GM18870 (cell line): ENCODE data around the gene PCSK5.

Experiments
- ATAC-seq: cut with Tn5 transposase; IDR thresholded peaks from one replicate; pipeline ENCODE4 v1.9.1; 2021; ENCODE audit warnings: moderate library complexity; ENCODE audit not compliant: unreplicated experiment

Gene PCSK5

DNA sequence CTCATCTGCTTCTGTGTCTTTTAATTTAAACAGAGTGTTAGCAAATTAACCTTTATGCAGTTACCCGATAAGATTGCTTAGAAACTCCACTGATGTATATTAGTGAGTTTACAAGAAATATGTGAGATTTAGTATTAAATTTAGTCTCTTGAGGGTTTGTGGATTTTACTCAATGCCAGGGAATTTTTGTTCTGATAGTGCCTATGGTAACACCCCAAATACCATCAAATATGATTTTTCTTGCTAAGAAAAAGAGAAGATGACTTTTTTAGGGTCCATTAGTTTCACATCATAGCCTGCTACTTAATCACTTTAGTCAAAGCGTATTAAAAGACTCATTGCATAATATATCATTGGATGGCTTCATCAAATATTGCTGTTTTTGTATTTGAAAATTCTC lies 224.9 kb downstream of the PCSK5 start:
- ATAC-seq: no peak

DNA sequence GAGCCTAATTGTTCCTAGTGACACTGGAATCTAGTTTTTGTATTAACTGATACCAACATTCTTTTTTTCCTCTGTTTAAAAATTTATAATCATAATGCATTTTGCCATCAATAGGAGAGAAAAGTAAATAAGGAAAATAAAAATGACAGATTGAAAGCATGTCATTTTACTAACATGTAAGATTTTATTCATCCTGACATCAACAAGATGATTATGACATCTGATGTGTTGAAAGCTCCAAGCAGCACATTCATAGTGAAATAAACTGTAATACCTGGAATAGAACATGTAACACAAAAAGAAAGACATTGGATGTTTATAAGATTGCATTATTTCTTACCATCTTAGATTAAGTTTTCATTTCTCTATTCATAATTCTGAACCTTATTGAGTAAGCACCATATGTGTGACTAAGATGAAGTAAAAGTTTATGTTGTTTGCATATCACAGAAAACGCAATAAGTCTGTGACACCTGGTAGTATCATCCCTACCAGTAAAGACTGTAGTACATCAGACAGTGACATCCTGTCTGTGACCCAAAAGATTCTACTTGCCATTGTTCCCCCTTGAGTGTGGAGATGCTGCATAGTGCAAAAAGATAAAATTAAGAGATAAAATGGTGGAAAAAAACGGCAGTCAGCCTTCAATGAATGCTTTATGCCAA lies 225.6 kb downstream of the PCSK5 start:
- ATAC-seq: no peak

DNA sequence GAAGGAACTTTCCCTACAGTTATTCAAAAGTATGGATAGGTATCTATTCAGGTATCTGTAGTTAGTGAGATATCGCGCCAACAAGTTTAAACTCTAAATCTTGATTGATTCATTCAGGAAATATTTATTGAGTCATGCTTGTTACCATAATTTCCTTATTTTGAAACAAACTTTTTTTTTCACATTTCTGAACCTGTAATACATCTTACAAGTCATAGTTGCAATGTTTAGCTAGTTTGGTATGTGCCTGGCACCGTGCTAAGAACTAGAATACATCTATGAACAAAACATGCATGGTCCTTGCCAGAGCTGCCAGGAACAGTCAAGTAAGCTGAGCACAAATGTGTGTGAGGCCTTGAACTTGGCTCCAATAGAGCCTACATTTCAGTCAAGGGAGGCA lies 226.4 kb downstream of the PCSK5 start:
- ATAC-seq: no peak

DNA sequence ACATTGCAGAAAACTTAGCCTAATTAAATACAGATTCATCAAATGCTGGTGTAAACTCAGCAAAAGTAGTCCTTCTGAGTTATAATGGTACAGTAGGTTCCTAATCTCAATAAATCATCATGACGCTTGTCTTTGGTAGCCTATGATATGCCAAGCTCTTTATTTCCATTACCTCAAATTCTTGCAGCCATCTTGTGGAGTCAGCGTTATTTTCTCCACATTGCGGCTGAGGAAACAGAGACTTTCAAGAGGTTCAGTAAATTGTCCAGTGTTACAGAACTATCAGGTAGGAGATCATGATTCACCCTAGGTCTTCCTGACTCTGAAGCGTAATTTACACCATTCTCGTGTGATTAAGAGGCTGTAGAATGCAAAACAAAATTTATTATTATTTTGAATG lies 237.2 kb downstream of the PCSK5 start:
- no peak for ATAC-seq

DNA sequence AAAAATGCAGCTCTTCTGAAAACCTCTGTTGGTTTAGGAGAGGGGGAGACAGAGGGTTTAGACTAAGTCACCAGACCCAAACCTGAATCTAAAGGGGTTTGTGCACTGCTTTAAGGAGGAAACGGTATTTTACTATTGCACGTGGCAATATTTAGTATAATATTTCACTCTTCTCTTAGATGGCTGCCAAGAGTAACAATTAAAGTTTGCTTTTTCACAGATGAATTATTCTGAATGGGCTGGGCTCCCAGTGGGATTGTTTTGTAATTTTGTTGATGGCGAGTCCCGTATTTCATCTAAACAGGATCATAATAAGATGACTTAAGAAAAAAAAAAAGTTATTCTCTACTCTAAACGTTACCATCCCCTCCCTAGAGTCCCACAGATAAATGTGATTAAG lies 245.4 kb downstream of the PCSK5 start:
- ATAC-seq: no peak

DNA sequence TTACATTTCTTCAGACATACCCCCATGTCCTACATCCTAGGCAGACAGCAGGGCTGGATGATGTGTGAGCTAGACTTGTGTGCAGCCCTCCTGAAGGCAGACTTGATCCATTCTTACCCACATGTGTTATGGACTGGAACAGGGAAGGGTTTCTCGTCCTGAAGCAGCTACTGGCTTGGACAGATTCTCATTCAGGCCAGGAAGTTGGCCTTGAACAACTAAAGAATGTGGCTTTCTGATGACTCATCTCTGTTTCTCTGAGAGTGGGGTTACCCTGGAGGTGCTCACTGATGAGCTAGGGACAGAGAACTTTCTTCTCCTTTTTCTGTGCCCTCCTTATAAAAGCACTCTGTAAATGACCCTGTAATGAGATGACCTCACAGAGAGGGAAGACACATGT lies 246.5 kb downstream of the PCSK5 start:
- no peak for ATAC-seq

DNA sequence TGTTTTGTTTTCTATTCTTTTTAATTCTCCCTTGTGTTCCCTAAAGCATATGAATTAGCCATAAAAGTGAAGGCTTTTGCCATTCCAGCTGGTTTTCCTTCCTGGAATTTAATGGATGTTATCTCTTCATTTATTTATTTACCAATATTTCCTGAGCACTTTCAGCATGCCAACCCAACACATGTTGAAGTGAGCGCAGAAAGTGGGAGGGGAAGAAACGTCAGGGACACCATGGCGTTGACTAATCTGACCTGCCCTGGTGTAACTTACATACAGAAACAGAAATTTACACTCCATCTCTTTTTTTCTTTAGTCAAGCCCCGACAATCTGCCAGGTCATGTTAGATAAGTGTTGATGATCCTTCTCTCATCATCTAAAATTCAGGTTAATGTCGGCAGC lies 247.5 kb downstream of the PCSK5 start:
- ATAC-seq: no peak

DNA sequence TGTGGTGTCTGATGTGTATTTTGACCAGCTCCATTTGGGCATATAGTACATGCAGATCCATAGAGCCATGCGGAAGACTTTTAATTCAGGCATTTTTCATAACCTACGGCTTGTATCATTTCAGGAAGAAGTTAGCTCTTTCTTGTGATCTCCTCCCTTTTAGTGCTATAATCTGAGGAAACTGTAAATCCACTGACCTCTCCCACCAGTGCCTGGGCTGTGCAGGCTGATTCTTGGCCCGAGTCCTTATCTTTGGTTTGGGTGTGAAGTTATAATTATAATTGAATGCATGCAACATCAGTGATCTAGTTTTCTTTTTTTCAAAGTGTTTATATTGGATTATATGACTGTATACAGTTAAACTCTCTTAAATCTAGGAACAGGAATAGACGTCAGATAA lies 247.9 kb downstream of the PCSK5 start:
- ATAC-seq: no peak

DNA sequence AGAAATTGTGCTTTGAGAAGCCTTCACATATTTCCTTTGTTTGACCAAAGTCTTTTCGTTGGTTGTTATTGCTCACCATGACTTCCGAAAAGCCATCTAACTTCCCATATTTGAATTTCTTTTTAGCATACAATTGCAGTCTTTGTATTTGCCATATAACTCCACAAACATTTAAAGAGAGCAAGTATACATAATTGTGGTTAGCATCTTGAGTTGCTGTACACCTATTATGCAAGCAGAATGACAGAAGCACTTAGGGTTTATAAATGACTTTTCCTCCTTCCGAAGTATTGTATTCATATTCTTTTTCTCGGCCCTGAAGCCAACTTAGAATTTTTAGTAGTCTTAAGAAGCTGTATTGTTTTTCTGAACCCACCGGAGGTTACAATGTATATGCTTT lies 253.4 kb downstream of the PCSK5 start:
- ATAC-seq: no peak

DNA sequence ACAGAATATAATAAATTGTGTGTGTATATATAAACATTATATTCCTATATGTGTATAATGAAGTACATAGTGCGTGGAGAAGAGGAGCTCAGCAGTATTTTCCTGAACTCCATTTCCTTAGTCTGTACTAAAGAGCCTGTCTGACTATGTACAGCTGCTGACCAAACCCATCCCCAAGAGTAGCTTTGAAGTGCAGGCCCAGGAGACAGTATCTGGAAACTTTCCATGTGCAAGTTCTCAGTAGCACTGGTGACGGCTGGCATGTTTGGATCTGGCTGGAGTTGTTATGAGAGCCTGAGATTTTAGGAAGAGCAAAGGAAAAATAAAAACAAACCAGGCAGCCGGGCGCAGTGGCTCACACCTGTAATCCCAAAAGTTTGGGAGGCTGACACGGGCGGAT lies 259.5 kb downstream of the PCSK5 start:
- no peak for ATAC-seq

DNA sequence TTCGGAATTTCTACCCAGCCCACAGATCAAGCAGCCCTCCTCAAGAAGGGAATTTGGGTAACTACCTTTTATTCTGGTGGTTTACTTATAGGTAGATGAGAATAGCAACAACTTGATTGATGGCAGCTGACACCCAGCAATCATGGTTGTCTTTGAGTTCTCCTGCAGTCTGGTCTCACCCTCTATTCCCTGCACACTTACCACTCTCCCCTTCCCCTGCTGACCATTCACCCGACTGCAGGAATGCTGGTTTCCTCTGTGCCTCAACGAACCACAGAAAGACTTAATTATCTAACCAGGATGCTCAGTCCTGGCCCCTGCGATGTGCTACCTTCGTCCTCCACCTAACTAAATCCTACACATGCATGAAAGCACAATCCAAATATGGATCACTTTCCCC lies 260.8 kb downstream of the PCSK5 start:
- no peak for ATAC-seq

DNA sequence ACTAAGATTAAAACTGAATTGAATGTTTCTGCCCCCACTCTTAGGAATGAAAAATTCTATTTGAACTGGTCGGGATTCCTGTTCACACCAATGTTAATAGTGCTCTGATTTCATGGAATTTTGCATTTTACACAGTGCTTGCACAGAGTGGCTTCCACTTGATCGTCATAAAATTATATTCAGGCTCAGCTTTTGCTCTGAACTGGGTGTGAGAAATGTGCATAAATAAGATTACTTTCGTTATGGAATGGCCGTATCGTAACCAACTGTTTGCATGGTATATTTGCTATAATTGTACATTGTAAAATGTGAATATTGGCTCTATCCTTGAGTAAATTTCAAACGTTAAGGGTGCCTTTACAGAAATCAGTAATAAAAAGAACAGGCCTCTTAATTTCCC lies 262.9 kb downstream of the PCSK5 start:
- no peak for ATAC-seq

DNA sequence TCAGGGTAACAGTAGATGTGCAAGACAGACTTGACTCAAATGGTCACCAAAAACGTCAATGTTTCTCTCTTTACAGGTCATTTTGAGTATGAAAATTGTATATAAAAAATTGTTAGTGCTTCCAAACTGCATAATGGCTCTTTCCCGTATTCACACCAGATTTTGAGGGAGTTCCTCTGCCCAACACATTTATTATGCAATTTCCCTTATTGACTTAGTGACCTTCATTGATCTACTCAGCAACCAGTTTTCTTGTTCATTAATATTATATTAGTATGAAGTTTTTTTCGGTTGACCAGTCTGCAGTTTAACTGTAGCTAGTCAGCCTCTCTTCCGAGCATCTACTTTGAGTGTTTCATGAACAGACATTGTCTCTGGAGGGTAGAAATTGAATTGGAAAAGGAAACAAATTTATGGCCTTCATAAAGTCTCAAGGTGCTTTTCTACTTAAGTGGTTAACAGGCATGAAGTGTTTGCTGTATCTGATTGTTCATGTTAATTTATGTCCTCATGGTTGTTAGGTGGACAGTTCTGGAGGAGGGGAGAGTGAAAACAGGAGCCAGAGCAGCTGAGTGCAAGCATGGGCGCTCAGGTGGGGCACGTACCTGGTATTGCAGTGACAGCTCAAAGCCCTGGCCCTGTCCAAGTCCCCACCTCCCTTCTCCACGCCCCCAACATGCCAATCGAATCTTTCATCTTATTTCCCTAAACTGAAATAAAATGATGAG lies 263.6 kb downstream of the PCSK5 start:
- ATAC-seq: no peak

DNA sequence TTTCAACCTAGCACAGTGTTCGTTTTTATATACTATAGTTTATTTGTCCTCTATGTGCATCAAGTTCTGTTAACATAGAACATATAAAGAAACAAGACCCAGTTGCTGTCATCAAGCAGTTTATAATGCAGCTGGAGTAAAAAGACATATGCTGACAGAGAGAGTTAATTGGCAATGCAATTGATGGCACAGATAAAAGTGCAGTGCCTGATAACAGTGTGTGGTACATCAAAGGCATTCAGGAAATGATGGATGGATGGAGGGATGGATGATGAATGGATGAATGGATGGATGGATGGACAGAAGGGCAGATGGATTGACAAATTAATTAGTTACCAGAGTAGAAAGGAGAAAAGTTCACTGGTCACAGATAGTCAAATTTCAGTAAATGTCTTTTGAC lies 264.9 kb downstream of the PCSK5 start:
- no peak for ATAC-seq

DNA sequence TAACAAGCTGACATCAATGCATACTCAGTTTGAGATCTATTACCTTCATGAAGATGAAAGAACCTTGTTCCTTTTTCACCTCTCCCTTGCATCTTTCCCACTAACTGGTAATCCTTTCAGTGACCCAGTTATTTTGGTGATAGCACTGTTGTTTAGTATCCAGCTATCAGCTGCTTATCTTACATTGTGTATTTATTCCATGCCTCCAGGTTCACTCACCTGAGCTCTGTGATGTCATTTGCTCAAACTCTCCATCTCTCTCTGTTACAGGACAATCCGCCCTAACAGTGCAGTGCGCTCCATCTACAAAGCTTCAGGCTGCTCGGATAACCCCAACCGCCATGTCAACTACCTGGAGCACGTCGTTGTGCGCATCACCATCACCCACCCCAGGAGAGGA lies 268.2 kb downstream of the PCSK5 start:
- ATAC-seq: no peak

DNA sequence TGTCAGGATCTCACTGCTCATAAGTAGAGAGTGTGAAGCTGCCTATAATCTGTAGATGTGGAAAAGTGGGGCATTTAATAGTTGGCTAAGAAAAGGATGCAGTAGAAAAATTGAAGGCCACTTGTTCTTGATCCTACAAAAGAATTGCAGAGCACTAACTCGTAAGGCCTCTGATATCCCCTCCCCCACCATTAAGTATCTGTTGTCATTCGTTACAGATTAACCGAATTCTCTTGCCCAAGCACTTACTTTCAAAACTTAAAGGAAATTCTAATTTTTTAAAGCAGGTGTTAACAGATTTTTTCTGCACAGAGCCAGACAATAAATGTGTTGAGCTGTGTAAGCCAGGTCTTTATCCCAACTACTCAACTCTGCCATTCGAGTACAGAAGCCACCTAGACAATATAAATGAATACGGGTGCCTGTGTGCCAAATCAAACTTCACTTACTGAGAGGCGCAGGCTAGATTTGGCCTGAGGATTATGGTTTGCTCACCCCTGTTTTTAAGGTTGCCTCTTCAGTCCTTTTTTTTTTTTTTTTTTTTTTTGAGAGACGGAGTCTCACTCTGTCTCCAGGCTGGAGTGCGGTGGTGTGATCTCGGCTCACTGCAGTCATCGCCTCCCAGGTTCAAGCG lies 268.9 kb downstream of the PCSK5 start:
- ATAC-seq: no peak

DNA sequence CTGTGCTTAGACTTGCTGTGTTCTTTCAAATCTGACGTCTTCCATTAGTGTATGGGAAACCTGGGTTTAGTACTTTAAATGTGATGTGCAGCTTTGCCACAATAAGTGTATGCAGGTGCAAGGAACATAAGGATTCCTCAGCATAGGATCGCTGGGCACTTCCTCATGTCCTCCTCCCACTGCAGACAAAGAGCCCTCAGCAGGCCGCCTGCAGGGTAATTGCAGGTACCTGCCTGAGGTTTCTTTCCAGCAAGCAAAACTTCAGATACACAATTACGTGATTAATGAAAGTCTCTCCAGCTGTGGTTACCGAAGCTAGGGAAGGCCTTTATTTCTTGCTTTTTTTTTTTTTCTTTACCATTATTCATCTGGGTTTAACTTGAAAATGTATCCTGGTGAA lies 270.6 kb downstream of the PCSK5 start:
- ATAC-seq: no peak

DNA sequence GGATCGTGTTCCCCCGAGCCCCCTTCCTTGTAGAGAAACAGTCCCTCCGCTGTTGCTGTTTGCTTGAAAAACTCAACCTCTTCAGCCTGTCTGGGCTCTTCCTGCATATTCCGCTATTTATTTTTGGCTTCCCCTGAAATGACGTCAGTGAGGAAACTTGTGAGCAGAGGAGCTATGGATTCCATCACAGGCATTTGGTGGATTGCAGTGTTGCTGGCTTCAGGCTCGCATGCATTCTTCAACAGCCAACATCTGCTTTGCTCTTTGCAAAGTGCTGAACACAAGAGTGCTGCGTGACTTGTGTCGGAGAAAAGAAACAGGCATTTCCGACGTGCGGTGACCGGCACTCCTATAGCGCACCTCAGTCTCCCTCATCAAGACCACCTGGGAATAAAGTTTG lies 271.1 kb downstream of the PCSK5 start:
- no peak for ATAC-seq

DNA sequence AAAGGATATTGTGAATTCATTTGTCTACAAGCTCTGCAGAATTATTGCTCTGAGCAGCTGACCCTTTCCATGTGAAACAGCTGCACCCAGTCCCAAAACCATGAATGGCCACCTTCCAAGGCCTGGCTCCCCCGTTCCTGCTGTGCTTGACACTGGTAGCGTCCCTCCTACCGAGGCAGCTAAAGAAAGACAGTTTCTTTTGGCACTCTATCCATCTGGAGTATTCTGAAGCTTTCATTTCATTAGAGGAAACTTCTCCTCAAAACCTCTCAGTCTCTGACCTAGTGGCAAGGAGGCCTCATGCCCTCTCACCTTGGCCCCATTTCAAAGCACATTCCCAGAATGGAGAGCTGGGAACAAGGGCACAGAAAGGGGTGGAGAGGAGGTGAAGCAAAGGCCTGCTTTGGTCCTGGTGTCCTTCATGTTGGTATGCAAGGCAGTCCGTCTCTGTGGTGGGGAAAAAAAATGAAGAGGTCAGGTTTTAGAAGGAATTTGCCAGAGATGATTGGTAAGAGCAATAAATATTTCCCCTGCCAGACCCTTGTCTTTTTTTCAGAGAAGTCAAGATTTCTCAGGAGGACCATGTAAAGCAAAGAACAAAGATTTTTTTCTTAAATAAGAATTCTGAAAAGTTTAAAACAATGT lies 271.7 kb downstream of the PCSK5 start:
- no peak for ATAC-seq

DNA sequence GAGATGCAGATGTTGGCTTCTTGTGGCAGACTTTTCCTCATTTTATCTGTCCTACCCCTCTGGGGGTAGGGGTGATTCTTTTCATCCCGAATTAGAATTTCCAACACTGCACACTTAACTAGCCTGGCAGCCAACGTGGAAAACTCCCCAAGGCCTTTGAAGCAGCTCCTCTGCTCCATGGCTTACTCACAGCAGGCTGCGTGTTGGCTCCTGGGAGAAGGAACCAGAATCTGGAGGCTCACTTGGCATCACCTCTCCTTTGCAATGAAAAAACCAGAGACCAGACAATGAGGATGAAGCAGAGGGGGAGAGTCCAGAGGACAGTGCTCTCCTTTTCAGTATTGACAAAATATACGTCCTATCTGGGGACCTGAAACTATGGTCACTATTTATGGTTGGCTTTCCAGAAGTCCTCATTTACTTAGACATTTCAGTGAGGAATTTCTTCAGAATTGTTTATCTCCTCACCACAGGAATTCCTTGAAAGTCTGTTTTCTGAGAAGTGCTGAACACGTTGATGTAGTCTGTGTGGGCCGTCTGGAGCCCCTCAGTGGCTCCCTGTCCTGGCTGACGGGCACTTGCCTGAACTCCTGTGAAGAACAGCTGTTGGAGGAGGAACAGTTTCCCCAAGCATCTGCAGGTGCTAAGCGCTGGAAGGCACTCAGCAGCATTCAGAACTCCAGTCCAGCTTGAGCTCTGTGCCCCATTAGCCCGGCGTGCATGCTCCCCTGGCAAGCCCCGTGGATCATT lies 272.5 kb downstream of the PCSK5 start:
- ATAC-seq: no peak

DNA sequence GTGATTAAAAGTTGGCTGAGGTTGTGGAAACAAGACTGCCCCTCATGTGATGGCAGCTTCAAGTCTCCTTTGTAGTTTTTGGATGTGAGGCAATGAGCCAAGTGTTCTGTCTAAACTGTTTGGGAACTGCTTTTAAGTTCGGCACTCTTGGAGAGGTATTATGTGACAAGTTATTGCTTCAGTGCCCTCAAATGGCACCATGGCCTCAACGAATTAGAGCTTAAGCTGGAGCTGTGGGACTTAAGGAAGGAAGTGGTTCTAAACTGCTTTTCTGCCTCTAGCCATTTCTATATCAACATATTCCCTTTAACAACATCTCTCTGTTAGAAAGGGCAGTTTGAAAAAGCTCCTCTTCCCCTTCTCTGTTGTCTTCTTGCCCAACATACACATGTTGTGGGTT lies 276.1 kb downstream of the PCSK5 start:
- ATAC-seq: no peak
